Upper lobe of left lung (tissue), 4 donors: ENCODE measurements around the gene TFG.

Experiments
- CTCF ChIP-seq, 6 experiments: fragments of 450-650 bp in 4 of 6; fragments of 200-600 bp in 2 of 6; sonication (generic) in 2 of 6; IDR thresholded peaks; one replicate each; pipeline ENCODE4 v1.5.1; 2016 to 2019; ENCODE audit warnings: antibody characterized with exemption in 6 of 6
- EP300 ChIP-seq, 4 donors: sonication (generic); formaldehyde crosslinking; IDR thresholded peaks; one replicate each; pipeline ENCODE4 v1.5.1; 2017; ENCODE audit warnings: antibody characterized with exemption in 4 of 4, control low read depth in 2 of 4
- POLR2A ChIP-seq, 4 donors: fragments of 450-650 bp; IDR thresholded peaks; one replicate each; pipeline ENCODE4 v1.5.1; 2016 to 2017; ENCODE audit warnings: antibody characterized with exemption in 4 of 4, mild to moderate bottlenecking in 2 of 4
- POLR2AphosphoS5 ChIP-seq, 2 donors: sonication (generic); formaldehyde crosslinking; IDR thresholded peaks; one replicate each; pipeline ENCODE4 v1.5.1; 2017; ENCODE audit warnings: antibody characterized with exemption in 2 of 2

- TF ChIP-seq CTCF (IDR thresholded peaks at IDR 0.05) = no peak
- no peak for TF ChIP-seq POLR2A (IDR thresholded peaks at IDR 0.05)
- TF ChIP-seq POLR2AphosphoS5 (IDR thresholded peaks at IDR 0.05) = no peak
- TF ChIP-seq EP300 (IDR thresholded peaks at IDR 0.05) = no peak
These were observed 7.8 kb downstream of the TFG start for GRCh38 chr3:100717063-100717462.
